Measurements from ENCODE around the gene GJB5.
"Not testable (repeated sequence)": the region's sequence is repeated elsewhere in the genome, so short reads cannot be mapped to it uniquely, and the experiment has no call there.

Gene GJB5

DNA sequence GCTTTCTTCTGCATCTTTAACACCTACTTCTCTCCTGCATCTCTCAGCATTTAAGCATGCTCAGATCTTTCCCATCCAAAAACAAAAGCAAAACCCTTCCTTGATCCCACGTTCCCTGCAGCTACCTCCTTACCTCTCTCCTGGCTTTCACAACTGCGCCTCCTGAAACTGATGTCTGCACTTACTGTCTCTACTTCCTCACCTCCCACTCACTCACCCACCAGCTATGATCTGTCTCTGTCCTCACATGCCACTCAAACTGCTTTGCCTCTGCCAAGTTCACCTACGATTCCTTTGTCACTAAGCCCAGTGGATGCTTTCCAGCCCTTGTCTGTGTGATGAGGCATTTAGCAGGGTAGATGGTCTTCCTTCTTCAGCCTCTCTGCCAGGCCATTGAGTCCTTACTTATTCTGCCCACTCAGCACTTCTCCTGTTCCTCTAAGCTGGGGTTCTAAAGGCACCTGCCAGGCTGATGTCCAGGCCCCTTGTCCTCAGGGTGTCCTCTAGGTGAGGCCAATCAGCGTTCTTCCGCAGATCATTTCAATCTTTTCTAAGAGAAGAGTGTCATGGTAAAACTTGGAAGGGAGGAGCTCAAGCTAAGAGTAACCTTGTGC lies 16.2 kb downstream of the GJB5 start:
- no peaks in the 10 kb centered on the region for H3K36me3 ChIP-seq (ENCODE audit: insufficient read depth, low read length)
- no peak overlapping the region for H2AFZ ChIP-seq (ENCODE audit: low read length)
- H4K20me1 ChIP-seq (ENCODE audit: insufficient read depth, low read length, poor library complexity, severe bottlenecking) = no peaks in the 10 kb centered on the region
- H3K9ac ChIP-seq (ENCODE audit: low read depth, low read length, poor library complexity, severe bottlenecking) = no peak overlapping the region
- H3K9me3 ChIP-seq (ENCODE audit: insufficient read depth, low read depth, low read length) = no peaks in the 10 kb centered on the region
- no peaks in the 10 kb centered on the region for H3K27me3 ChIP-seq (ENCODE audit: insufficient read depth, low read length, poor library complexity, severe bottlenecking)
- H3K79me2 ChIP-seq (ENCODE audit: insufficient read depth, low read length) = no peaks in the 10 kb centered on the region
- no peaks in the 10 kb centered on the region for H3F3A ChIP-seq (ENCODE audit: low read depth)
- H3K4me3 ChIP-seq (ENCODE audit: low read length, poor library complexity, severe bottlenecking) = no peak overlapping the region
- no peak overlapping the region for H3K4me2 ChIP-seq (ENCODE audit: low read depth, low read length, poor library complexity, severe bottlenecking)
- no peaks in the 10 kb centered on the region for H3K4me1 ChIP-seq (ENCODE audit: insufficient read depth, low read length, poor library complexity, severe bottlenecking)
- H3K9me2 ChIP-seq (replicated peaks; ENCODE audit: low read depth, low read length) = no peaks in the 10 kb centered on the region
- TF ChIP-seq, protein P1, sequence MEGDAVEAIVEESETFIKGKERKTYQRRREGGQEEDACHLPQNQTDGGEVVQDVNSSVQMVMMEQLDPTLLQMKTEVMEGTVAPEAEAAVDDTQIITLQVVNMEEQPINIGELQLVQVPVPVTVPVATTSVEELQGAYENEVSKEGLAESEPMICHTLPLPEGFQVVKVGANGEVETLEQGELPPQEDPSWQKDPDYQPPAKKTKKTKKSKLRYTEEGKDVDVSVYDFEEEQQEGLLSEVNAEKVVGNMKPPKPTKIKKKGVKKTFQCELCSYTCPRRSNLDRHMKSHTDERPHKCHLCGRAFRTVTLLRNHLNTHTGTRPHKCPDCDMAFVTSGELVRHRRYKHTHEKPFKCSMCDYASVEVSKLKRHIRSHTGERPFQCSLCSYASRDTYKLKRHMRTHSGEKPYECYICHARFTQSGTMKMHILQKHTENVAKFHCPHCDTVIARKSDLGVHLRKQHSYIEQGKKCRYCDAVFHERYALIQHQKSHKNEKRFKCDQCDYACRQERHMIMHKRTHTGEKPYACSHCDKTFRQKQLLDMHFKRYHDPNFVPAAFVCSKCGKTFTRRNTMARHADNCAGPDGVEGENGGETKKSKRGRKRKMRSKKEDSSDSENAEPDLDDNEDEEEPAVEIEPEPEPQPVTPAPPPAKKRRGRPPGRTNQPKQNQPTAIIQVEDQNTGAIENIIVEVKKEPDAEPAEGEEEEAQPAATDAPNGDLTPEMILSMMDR (conservative IDR thresholded peaks at IDR 0.05; ENCODE audit: low read length) = no peak
- TF ChIP-seq EZH2phosphoT487 (IDR thresholded peaks at IDR 0.05; ENCODE audit: borderline replicate concordance) = no peak

DNA sequence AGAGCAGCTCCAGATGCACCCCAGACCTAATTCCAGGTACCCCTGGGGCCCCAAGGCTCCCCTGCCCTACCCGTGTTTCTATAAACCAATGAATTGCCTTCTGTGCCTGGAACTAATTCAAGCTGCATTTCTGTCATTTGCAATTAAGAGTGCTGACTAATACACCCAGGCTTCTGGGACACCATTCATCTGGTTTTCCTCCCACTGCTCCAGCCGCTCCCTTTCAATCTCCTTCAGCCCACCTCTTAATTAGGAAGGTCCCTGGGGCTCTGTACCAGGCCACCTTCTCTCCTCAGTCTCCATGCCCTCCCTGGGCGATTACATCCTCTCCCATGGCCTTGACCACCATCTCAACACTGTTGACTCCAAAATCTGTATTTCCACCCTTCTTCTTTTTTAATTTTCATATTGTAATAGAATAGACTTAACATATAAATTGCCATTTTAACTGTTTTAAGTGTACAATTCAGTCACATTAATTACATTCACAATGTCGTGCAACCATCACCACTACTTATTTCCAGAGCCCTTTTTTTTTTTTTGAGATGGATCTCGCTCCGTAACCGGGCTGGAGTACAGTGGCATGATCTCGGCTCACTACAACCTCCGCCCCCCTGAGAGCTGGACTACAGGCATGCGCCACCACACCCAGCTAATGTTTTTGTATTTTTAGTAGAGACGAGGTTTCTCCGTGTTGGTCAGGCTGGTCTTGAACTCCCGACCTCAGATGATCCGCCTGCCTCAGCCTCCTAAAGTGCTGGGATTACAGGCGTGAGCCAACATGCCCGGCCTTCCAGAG lies 16.9 kb downstream of the GJB5 start:
- Histone ChIP-seq H3K9me2 (replicated peaks; ENCODE audit: low read depth, low read length) (no peaks in the 10 kb centered on the region), H3K9me3 (ENCODE audit: insufficient read depth, low read depth, low read length) (no peaks in the 10 kb centered on the region), H3K27me3 (ENCODE audit: insufficient read depth, low read length, poor library complexity, severe bottlenecking) (no peaks in the 10 kb centered on the region), H3K4me2 (ENCODE audit: low read depth, low read length, poor library complexity, severe bottlenecking) (no peak overlapping the region), H3K4me1 (ENCODE audit: insufficient read depth, low read length, poor library complexity, severe bottlenecking) (no peaks in the 10 kb centered on the region), H3K4me3 (ENCODE audit: low read length, poor library complexity, severe bottlenecking) (no peak overlapping the region), H3F3A (ENCODE audit: low read depth) (no peaks in the 10 kb centered on the region), H3K79me2 (ENCODE audit: insufficient read depth, low read length) (no peaks in the 10 kb centered on the region), H3K9ac (ENCODE audit: low read depth, low read length, poor library complexity, severe bottlenecking) (no peak overlapping the region), H4K20me1 (ENCODE audit: insufficient read depth, low read length, poor library complexity, severe bottlenecking) (no peaks in the 10 kb centered on the region), H2AFZ (ENCODE audit: low read length) (no peak overlapping the region), H3K36me3 (ENCODE audit: insufficient read depth, low read length) (no peaks in the 10 kb centered on the region)
- TF ChIP-seq EZH2phosphoT487 (IDR thresholded peaks at IDR 0.05; ENCODE audit: borderline replicate concordance) = no peak
- TF ChIP-seq, protein P1 (conservative IDR thresholded peaks at IDR 0.05; ENCODE audit: low read length) = no peak

DNA sequence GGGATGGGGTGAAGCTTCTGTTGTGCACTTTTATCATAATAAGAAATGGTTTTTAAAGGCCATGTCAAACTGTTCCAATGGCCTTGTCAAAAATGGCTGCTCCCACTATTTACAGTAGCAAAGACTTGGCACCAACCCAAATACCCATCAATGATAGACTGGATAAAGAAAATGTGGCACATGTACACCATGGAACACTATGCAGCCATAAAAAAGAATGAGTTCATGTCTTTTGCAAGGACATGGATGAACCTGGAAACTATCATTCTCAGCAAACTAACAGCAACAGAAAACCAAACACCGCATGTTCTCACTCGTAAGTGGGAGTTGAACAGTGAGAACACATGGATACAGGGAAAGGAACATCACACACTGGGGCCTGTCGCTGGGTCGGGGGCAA lies 18.3 kb downstream of the GJB5 start:
- H3K4me2 ChIP-seq (ENCODE audit: low read depth, low read length, poor library complexity, severe bottlenecking); H3F3A ChIP-seq (ENCODE audit: low read depth); H3K27me3 ChIP-seq (ENCODE audit: insufficient read depth, low read length, poor library complexity, severe bottlenecking); H4K20me1 ChIP-seq (ENCODE audit: insufficient read depth, low read length, poor library complexity, severe bottlenecking); H3K9me3 ChIP-seq (ENCODE audit: insufficient read depth, low read depth, low read length); H3K4me3 ChIP-seq (ENCODE audit: low read length, poor library complexity, severe bottlenecking); H3K79me2 ChIP-seq (ENCODE audit: insufficient read depth, low read length); H2AFZ ChIP-seq (ENCODE audit: low read length); H3K9me2 ChIP-seq (replicated peaks; ENCODE audit: low read depth, low read length); H3K9ac ChIP-seq (ENCODE audit: low read depth, low read length, poor library complexity, severe bottlenecking); H3K4me1 ChIP-seq (ENCODE audit: insufficient read depth, low read length, poor library complexity, severe bottlenecking); H3K36me3 ChIP-seq (ENCODE audit: insufficient read depth, low read length): not testable (repeated sequence)
